SK-N-SH (cell line): Measurements from ENCODE around the gene CRISPLD2. TPM values are rescaled to one million over a fixed set of nuclear protein-coding genes. Genes with fewer than 3 reads are reported as not detected.

ENCODE experiments used
- CTCF ChIA-PET: fragments of 300-600, 350-600 bp; formaldehyde crosslinking; extraction: SDS; loops from one replicate; lab custom pipeline; 2021; lab: Yijun Ruan, JAX
- POLR2A ChIA-PET: fragments of 350-600 bp; sonication (Branson Sonifier 250); formaldehyde crosslinking; extraction: SDS; loops from one replicate; lab custom pipeline; 2020; ENCODE audit warnings: antibody characterized with exemption, inconsistent platforms; lab: Yijun Ruan, JAX
- DNase-seq: peaks from one replicate; pipeline ENCODE4 v3.0.0; 2012
- H2AFZ ChIP-seq: fragments of 200-600 bp; sonication (generic); 2 replicates; pipeline ENCODE4 v1.8.1; 2016; ENCODE audit warnings: antibody characterized with exemption, mild to moderate bottlenecking, low read depth
- H3F3A ChIP-seq: fragments of 200-600 bp; sonication (generic); replicated peaks from 2 replicates; pipeline ENCODE3; 2016; ENCODE audit warnings: antibody characterized with exemption, mild to moderate bottlenecking; ENCODE audit not compliant: insufficient read depth
- H3K27ac ChIP-seq, 2 experiments: fragments of 200-500 bp in 1 of 2; fragments of 200-600 bp in 1 of 2; sonication (Bioruptor generic) in 1 of 2; sonication (generic), shearing (Covaris generic) in 1 of 2; 2 replicates each; pipeline versions ENCODE4 v1.5.1 to v1.6.1; 2014 to 2016; ENCODE audit warnings: low read depth in 2 of 2, inconsistent platforms in 1 of 2, low read length in 1 of 2, mild to moderate bottlenecking in 1 of 2, mixed read lengths in 1 of 2
- H3K27me3 ChIP-seq: fragments of 200-600 bp; sonication (generic), shearing (Covaris generic); 2 replicates; pipeline ENCODE4 v1.6.1; 2016; ENCODE audit warnings: mixed run types; ENCODE audit not compliant: insufficient read depth
- H3K36me3 ChIP-seq, 2 experiments: fragments of 200-500 bp in 1 of 2; fragments of 200-600 bp in 1 of 2; sonication (Bioruptor generic) in 1 of 2; sonication (generic) in 1 of 2; replicated peaks in 1 of 2; 2 replicates each; pipeline versions ENCODE3 to v1.5.1; 2014 to 2016; ENCODE audit warnings: low read length in 1 of 2, mild to moderate bottlenecking in 1 of 2; ENCODE audit not compliant: insufficient read depth in 2 of 2, control insufficient read depth in 1 of 2
- H3K4me1 ChIP-seq, 2 experiments: fragments of 200-500 bp in 1 of 2; fragments of 200-600 bp in 1 of 2; sonication (Bioruptor generic) in 1 of 2; sonication (generic), shearing (Covaris generic) in 1 of 2; 2 replicates each; pipeline versions ENCODE4 v1.5.1 to v1.6.1; 2014 to 2016; ENCODE audit warnings: low read depth in 1 of 2, low read length in 1 of 2, mixed run types in 1 of 2; ENCODE audit not compliant: insufficient read depth in 2 of 2, control insufficient read depth in 1 of 2
- H3K4me2 ChIP-seq: fragments of 200-600 bp; sonication (generic), shearing (Covaris generic); 2 replicates; pipeline ENCODE4 v1.6.1; 2017; ENCODE audit warnings: mixed run types
- H3K4me3 ChIP-seq, 2 experiments: fragments of 200-500 bp in 1 of 2; fragments of 200-600 bp in 1 of 2; sonication (Bioruptor generic) in 1 of 2; sonication (generic), shearing (Covaris generic) in 1 of 2; 2 replicates each; pipeline versions ENCODE4 v1.5.1 to v1.8.1; 2014 to 2016; ENCODE audit warnings: low read depth in 2 of 2, inconsistent platforms in 1 of 2, low read length in 1 of 2, mild to moderate bottlenecking in 1 of 2, mixed read lengths in 1 of 2, moderate library complexity in 1 of 2
- H3K79me2 ChIP-seq: fragments of 200-600 bp; sonication (generic); 2 replicates; pipeline ENCODE4 v1.8.1; 2017; ENCODE audit warnings: mild to moderate bottlenecking; ENCODE audit not compliant: insufficient read depth
- H3K9ac ChIP-seq: fragments of 200-600 bp; sonication (generic); 2 replicates; pipeline ENCODE4 v1.6.1; 2017; ENCODE audit warnings: mixed run types
- H3K9me2 ChIP-seq: fragments of 200-600 bp; sonication (generic); 2 replicates; pipeline ENCODE4 v1.6.1; 2017; ENCODE audit warnings: mixed run types
- H3K9me3 ChIP-seq: fragments of 200-600 bp; sonication (generic); 2 replicates; pipeline ENCODE4 v1.6.1; 2017; ENCODE audit warnings: mixed run types, mild to moderate bottlenecking, moderate library complexity
- H4K20me1 ChIP-seq: fragments of 200-600 bp; sonication (generic); 2 replicates; pipeline ENCODE4 v1.6.1; 2017; ENCODE audit warnings: mild to moderate bottlenecking, mixed run types; ENCODE audit not compliant: insufficient read depth
- CHD2 ChIP-seq: fragments of 150-350 bp; IDR thresholded peaks from 2 replicates; pipeline ENCODE4 v1.6.1; 2018; ENCODE audit warnings: low read length; ENCODE audit not compliant: partially characterized antibody
- CTCF ChIP-seq: fragments of 200-600 bp; sonication (generic); IDR thresholded peaks from 2 replicates; pipeline ENCODE4 v1.6.1; 2017; ENCODE audit warnings: antibody characterized with exemption, mild to moderate bottlenecking, moderate library complexity
- ELF1 ChIP-seq: IDR thresholded peaks from 2 replicates; pipeline ENCODE4 v1.4.0; 2012
- EP300 ChIP-seq, 2 experiments: IDR thresholded peaks; 2 replicates each; pipeline versions ENCODE4 v1.4.0 to v1.6.1; 2012; ENCODE audit warnings: borderline replicate concordance in 1 of 2, low read depth in 1 of 2, low read length in 1 of 2
- FOSL2 ChIP-seq: IDR thresholded peaks from 2 replicates; pipeline ENCODE4 v1.4.0; 2012; ENCODE audit warnings: low read depth, mild to moderate bottlenecking, moderate library complexity, borderline replicate concordance
- FOXJ3 ChIP-seq: sonication (generic); formaldehyde crosslinking; IDR thresholded peaks from 2 replicates; pipeline ENCODE4 v1.5.1; 2020; ENCODE audit warnings: mild to moderate bottlenecking, missing genetic modification reagents
- FOXM1 ChIP-seq: IDR thresholded peaks from 2 replicates; pipeline ENCODE4 v1.4.0; 2012; ENCODE audit warnings: low read depth, mild to moderate bottlenecking
- GABPA ChIP-seq: IDR thresholded peaks from 2 replicates; pipeline ENCODE4 v1.4.0; 2012; ENCODE audit warnings: low read depth, mild to moderate bottlenecking
- MAX ChIP-seq: IDR thresholded peaks from 2 replicates; pipeline ENCODE4 v1.4.0; 2012; ENCODE audit warnings: low read depth
- MEF2A ChIP-seq: IDR thresholded peaks from 2 replicates; pipeline ENCODE4 v1.4.0; 2012; ENCODE audit warnings: low read depth, borderline replicate concordance
- MXI1 ChIP-seq: IDR thresholded peaks from 2 replicates; pipeline ENCODE4 v1.6.1; 2012; ENCODE audit warnings: mild to moderate bottlenecking, low read depth, low read length, improper control_type of control experiment
- NFIC ChIP-seq: IDR thresholded peaks from 2 replicates; pipeline ENCODE4 v1.4.0; 2012; ENCODE audit warnings: borderline replicate concordance
- NRF1 ChIP-seq: IDR thresholded peaks from 2 replicates; pipeline ENCODE4 v1.6.1; 2012; ENCODE audit warnings: low read depth, mild to moderate bottlenecking, low read length
- RAD21 ChIP-seq: IDR thresholded peaks from 2 replicates; pipeline ENCODE4 v1.6.1; 2012; ENCODE audit warnings: mild to moderate bottlenecking, low read length
- RCOR1 ChIP-seq: fragments of 150-350 bp; IDR thresholded peaks from 2 replicates; pipeline ENCODE4 v1.6.1; 2017; ENCODE audit warnings: antibody characterized with exemption, low read length
- REST ChIP-seq: IDR thresholded peaks from 2 replicates; pipeline ENCODE4 v1.6.1; 2012; ENCODE audit warnings: mild to moderate bottlenecking, low read depth, low read length, moderate library complexity
- RFX5 ChIP-seq: IDR thresholded peaks from 2 replicates; pipeline ENCODE4 v1.6.1; 2012; ENCODE audit warnings: mild to moderate bottlenecking, improper control_type of control experiment, low read length
- RXRA ChIP-seq: IDR thresholded peaks from 2 replicates; pipeline ENCODE4 v1.4.0; 2012; ENCODE audit warnings: low read depth, mild to moderate bottlenecking, borderline replicate concordance
- SIN3A ChIP-seq: IDR thresholded peaks from 2 replicates; pipeline ENCODE4 v1.6.1; 2012; ENCODE audit warnings: low read depth, mild to moderate bottlenecking, low read length, moderate library complexity, borderline replicate concordance
- SMC3 ChIP-seq: IDR thresholded peaks from 2 replicates; pipeline ENCODE4 v1.6.1; 2012; ENCODE audit warnings: low read depth, low read length, improper control_type of control experiment
- TCF12 ChIP-seq: IDR thresholded peaks from 2 replicates; pipeline ENCODE4 v1.4.0; 2012
- TEAD4 ChIP-seq: IDR thresholded peaks from 2 replicates; pipeline ENCODE4 v1.4.0; 2012; ENCODE audit warnings: mild to moderate bottlenecking, borderline replicate concordance; ENCODE audit not compliant: insufficient read depth
- USF2 ChIP-seq: fragments of 150-350 bp; IDR thresholded peaks from 2 replicates; pipeline ENCODE4 v1.6.1; 2017; ENCODE audit warnings: antibody characterized with exemption, low read length, low read depth, borderline replicate concordance
- YY1 ChIP-seq: IDR thresholded peaks from 2 replicates; pipeline ENCODE4 v1.4.0; 2012; ENCODE audit warnings: low read depth, mild to moderate bottlenecking
- ZBTB33 ChIP-seq: IDR thresholded peaks from 2 replicates; pipeline ENCODE4 v1.4.0; 2012; ENCODE audit warnings: low read depth, borderline replicate concordance
- WGBS: methylation state at CpG from one replicate; pipeline ENCODE4 v1.1.6; 2017; ENCODE audit warnings: low lambda C conversion rate; 5-methylcytosine and 5-hydroxymethylcytosine counted together
- polyA plus RNA-seq, 3 experiments: library from polyadenylated mRNA; depleted of rRNA; stranded (reverse); fragments of >200 nt; gene quantifications; 2 replicates each; pipeline ENCODE4 v1.2.3, GENCODE V29; 2012

Gene CRISPLD2
- polyA plus RNA-seq, 1 of the 3 experiments (the other 2 are of a cell fraction) = 6.3 TPM

GRCh38 chr16:84834403-84834772 lies 14.6 kb downstream of the CRISPLD2 start:
- Histone ChIP-seq H3K4me3 (no peak overlapping the region), H3K79me2 (no peaks in the 10 kb centered on the region), H3K9me3 (no peaks in the 10 kb centered on the region), H4K20me1 (no peaks in the 10 kb centered on the region), H3K36me3 (no peaks in the 10 kb centered on the region), H3K4me2 (no peak overlapping the region), H3K27me3 (no peaks in the 10 kb centered on the region), H3K27ac (peak overlapping the region in 1 of 2 experiments; percentile 54; a peak in 1 of 4 replicates), H2AFZ (no peak overlapping the region), H3K9me2 (no peaks in the 10 kb centered on the region), H3F3A (peaks cover 12% of the 10 kb centered on the region), H3K4me1 (peaks cover 19 to 22% of the 10 kb centered on the region in 2 experiments; a peak in 2 of 4 replicates), H3K9ac (no peak overlapping the region)
- WGBS = 67% methylated on average over 6 of the region's 6 CpGs
- POLR2A ChIA-PET = no interaction called here
- CTCF ChIA-PET = interaction anchor here (0.5 to 1.4 kb wide), 5 partner anchors 15 to 136 kb away, joined by 3 to 5 read pairs (median 3); no protein-coding TSS in a partner anchor
- peak; percentile 88 for DNase-seq
- no peak; the same call in 1 of the 2 replicates for TF ChIP-seq RAD21
- no peak for TF ChIP-seq USF2
- no peak for TF ChIP-seq SIN3A
- no peak for TF ChIP-seq MAX
- TF ChIP-seq NRF1 = no peak
- no peak for TF ChIP-seq ZBTB33
- TF ChIP-seq FOXM1 = no peak
- TF ChIP-seq REST = no peak
- TF ChIP-seq FOSL2 = no peak
- no peak for TF ChIP-seq YY1
- TF ChIP-seq FOXJ3 (CRISPR knock-in tag) = peak; percentile 38; the same call in 1 of the 2 replicates
- TF ChIP-seq GABPA = no peak
- peak; percentile 51; the same call in 1 of the 2 replicates for TF ChIP-seq TCF12
- TF ChIP-seq NFIC = peak; percentile 48; the same call in 1 of the 2 replicates
- no peak for TF ChIP-seq MEF2A
- TF ChIP-seq EP300 (IDR thresholded peaks at IDR 0.05; ENCODE audit: borderline replicate concordance in 1 of 2, low read depth in 1 of 2, low read length in 1 of 2) = peak in 1 of 2 experiments; percentile 81; a peak in 2 of 4 replicates
- TF ChIP-seq TEAD4 = no peak
- no peak for TF ChIP-seq SMC3
- TF ChIP-seq ELF1 = no peak
- TF ChIP-seq RFX5 = no peak
- peak; percentile 94 for TF ChIP-seq RCOR1
- peak; percentile 68; the same call in 1 of the 2 replicates for TF ChIP-seq MXI1
- TF ChIP-seq RXRA = no peak
- no peak for TF ChIP-seq CTCF
- peak; percentile 60 for TF ChIP-seq CHD2
